GM06990 (cell line): ENCODE measurements around the gene RIT2.

Experiments
- DNase-seq: peaks from one replicate; pipeline ENCODE4 v3.0.0-alpha.2; 2011; ENCODE audit not compliant: insufficient read length; ENCODE audit errors: extremely low read depth
- H3K27me3 ChIP-seq: replicated peaks from 2 replicates; pipeline ENCODE4 v1.6.0; 2011; ENCODE audit warnings: low read length; ENCODE audit not compliant: control insufficient read depth, insufficient read depth
- H3K36me3 ChIP-seq: 2 replicates; pipeline ENCODE4 v1.5.1; 2011; ENCODE audit warnings: low read length; ENCODE audit not compliant: control insufficient read depth, insufficient read depth
- H3K4me3 ChIP-seq: replicated peaks from 2 replicates; pipeline ENCODE4 v1.5.1; 2011; ENCODE audit warnings: low read depth, mild to moderate bottlenecking, control low read depth, low read length
- TF ChIP-seq, protein P1 (sequence below): IDR thresholded peaks from 2 replicates; pipeline ENCODE4 v1.5.1; 2011; ENCODE audit warnings: low read length, control low read depth, mild to moderate bottlenecking, inconsistent platforms; ENCODE audit not compliant: insufficient read depth, poor library complexity, severe bottlenecking

Gene RIT2

DNA sequence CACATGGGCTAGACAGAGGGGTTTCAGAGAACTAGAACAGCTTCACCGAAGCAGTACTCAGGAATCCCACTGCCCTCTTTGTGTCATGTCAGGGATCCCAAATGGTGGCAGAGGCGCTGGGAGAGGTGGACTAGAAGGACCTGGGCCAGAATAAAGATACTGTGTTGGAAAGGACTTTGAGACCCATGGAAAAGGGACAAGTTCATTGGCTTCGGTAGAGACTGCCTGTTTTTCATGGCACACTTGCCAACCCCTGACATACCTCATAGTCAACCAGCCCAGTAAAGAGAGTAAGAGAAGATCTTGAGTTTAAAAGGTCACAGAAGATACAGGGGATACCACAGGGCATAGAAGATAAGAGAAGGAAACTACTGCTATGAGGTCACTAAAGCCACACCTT lies 381.0 kb downstream of the RIT2 start:
- TF ChIP-seq, protein P1, sequence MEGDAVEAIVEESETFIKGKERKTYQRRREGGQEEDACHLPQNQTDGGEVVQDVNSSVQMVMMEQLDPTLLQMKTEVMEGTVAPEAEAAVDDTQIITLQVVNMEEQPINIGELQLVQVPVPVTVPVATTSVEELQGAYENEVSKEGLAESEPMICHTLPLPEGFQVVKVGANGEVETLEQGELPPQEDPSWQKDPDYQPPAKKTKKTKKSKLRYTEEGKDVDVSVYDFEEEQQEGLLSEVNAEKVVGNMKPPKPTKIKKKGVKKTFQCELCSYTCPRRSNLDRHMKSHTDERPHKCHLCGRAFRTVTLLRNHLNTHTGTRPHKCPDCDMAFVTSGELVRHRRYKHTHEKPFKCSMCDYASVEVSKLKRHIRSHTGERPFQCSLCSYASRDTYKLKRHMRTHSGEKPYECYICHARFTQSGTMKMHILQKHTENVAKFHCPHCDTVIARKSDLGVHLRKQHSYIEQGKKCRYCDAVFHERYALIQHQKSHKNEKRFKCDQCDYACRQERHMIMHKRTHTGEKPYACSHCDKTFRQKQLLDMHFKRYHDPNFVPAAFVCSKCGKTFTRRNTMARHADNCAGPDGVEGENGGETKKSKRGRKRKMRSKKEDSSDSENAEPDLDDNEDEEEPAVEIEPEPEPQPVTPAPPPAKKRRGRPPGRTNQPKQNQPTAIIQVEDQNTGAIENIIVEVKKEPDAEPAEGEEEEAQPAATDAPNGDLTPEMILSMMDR: no peak
- no peaks in the 10 kb centered on the region for H3K36me3 ChIP-seq
- no peak overlapping the region for H3K4me3 ChIP-seq
- DNase-seq: no peak
- no peaks in the 10 kb centered on the region for H3K27me3 ChIP-seq

DNA sequence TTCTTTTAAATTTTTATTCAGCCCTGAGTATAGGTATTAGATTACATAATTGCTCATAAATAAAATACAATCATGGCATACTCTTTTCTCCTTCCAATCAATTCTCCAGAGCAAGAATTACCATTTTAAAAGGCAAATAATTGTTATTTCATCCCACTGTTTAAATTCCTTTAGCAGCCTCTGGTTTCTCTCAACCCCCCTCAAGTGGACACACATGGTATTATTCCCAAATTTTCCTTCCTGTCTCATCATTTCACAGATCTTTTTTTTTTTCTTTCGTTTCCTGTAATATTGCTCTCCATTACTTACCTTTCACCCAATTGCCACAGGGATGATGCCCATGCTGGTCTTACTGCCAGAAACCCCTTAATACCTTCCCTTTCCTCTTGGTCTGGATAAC lies 385.2 kb downstream of the RIT2 start:
- Histone ChIP-seq H3K27me3 (no peaks in the 10 kb centered on the region), H3K4me3 (no peak overlapping the region), H3K36me3 (no peaks in the 10 kb centered on the region)
- DNase-seq: no peak
- TF ChIP-seq, protein P1: no peak

DNA sequence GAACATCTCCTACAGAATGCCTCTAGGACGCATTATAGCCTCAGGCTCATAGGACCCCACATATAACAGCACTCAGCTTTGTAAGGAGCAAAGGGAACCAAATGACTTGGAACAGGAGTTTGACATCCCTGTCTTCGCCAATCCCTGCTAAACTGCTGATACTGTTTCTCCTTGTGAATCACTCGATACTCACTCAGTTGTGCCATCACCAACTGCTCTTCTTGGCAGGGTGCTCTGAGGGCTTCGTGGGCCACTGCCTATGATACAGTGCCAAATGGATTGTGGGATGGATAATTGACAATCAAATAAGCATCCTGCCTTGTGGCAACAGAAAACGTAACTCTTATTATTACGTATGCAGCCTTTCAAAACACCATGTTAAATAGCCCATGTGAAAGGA lies 396.3 kb downstream of the RIT2 start:
- no peaks in the 10 kb centered on the region for H3K36me3 ChIP-seq
- DNase-seq: no peak
- TF ChIP-seq, protein P1: no peak
- no peaks in the 10 kb centered on the region for H3K27me3 ChIP-seq
- H3K4me3 ChIP-seq: no peak overlapping the region

DNA sequence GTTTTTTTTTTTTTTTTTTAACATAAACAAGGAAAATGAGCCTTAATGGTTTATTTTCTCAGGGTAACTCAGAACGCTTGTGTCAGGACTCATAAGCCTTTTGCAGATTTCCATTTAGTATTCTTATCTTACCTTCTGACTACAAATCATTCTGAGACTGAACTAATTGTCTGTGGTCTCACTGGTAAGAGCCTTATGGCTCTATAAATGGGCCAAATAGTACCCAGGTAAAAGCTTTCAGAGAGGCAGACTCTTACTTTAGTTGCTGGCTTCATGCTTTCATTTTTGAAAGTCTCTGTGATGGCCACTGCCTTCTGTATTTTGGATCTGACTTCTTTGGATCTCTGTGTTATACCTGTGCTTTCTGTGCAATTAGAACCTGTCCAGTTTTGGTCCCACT lies 403.4 kb downstream of the RIT2 start:
- no peak for DNase-seq
- H3K27me3 ChIP-seq: no peaks in the 10 kb centered on the region
- no peaks in the 10 kb centered on the region for H3K36me3 ChIP-seq
- no peak overlapping the region for H3K4me3 ChIP-seq
- TF ChIP-seq, protein P1: no peak

DNA sequence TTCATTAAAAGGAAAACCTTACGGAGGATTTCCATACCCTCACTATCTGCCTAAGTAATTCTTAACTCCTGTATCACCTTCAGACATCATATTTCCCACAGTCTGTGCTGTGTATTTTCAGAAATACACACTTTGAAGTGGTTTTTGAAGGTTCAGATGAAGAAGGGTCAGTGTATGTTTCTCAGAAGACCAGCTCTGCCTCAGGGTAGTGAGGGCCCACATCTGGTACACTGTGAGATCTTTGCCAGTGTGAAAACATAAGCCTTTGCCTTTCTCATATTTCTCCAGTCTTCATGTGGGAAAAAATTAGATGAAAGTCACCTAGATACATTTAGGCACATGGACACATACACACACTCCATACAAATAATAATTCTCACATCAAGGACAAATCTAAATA lies 408.4 kb downstream of the RIT2 start:
- H3K4me3 ChIP-seq: no peak overlapping the region
- DNase-seq: no peak
- TF ChIP-seq, protein P1: no peak
- H3K27me3 ChIP-seq: no peaks in the 10 kb centered on the region
- no peaks in the 10 kb centered on the region for H3K36me3 ChIP-seq

DNA sequence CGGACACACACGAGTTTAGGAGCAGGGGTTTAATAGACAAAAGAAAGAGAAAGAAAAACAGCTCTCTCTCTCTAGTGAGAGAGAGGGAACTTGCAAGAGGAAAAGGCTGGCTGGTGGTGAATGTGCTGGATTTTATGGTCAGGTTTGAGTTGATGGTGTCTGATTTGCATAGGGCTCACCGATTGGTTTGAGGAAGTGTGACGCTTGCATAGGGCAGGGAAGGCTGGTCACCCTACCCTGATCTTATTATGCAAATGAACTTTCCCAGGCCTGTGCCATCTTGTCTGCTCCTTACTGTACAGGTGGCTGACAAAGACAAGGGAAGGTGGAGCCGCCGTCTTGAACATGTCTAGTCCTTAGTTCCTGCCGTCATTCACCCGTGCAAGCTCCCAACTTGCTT lies 408.9 kb downstream of the RIT2 start:
- DNase-seq: no peak
- H3K4me3 ChIP-seq: no peak overlapping the region
- no peaks in the 10 kb centered on the region for H3K27me3 ChIP-seq

More for the DNA sequence above, 408.9 kb downstream of the RIT2 start:
- TF ChIP-seq, protein P1: no peak
- H3K36me3 ChIP-seq: no peaks in the 10 kb centered on the region
